Panc1 (cell line): Measurements from ENCODE around the gene ADAMTS10. TPM values are rescaled to one million over a fixed set of nuclear protein-coding genes. Genes with fewer than 3 reads are reported as not detected.

Experiments used
- ATAC-seq: fragments of 200-7000 bp; cut with Tn5 transposase; 2 replicates; pipeline ENCODE4 v1.9.1; 2020; ENCODE audit warnings: mild to moderate bottlenecking, moderate library complexity
- BruUV-seq: library from RNA; stranded (reverse); fragments of 400-500 nt; replicated peaks from 2 replicates; lab custom pipeline; 2021; lab: Mats Ljungman, UMichigan
- CTCF ChIA-PET: fragments of 300-600 bp; sonication (Branson Sonifier 250); formaldehyde crosslinking; loops from one replicate; lab custom pipeline; 2022; ENCODE audit warnings: antibody characterized with exemption; lab: Charles Lee
- POLR2A ChIA-PET: fragments of 300-600 bp; sonication (Branson Sonifier 250); formaldehyde crosslinking; loops from one replicate; lab custom pipeline; 2022; ENCODE audit warnings: antibody characterized with exemption; lab: Charles Lee
- DNase-seq: peaks from one replicate; pipeline ENCODE4 v3.0.0-alpha.2; 2010; ENCODE audit warnings: low read depth, low spot score
- H3K27ac ChIP-seq: 2 replicates; pipeline ENCODE4 v1.5.1; 2011; ENCODE audit warnings: mild to moderate bottlenecking, low read length, inconsistent platforms
- H3K27me3 ChIP-seq: fragments of 200-500 bp; sonication (Bioruptor generic); 2 replicates; pipeline ENCODE4 v1.6.0; 2014; ENCODE audit warnings: low read length, inconsistent platforms; ENCODE audit not compliant: control insufficient read depth, insufficient read depth
- H3K36me3 ChIP-seq: fragments of 200-500 bp; sonication (Bioruptor generic); 2 replicates; pipeline ENCODE4 v1.5.1; 2014; ENCODE audit warnings: inconsistent platforms, mild to moderate bottlenecking, low read length, moderate library complexity; ENCODE audit not compliant: control insufficient read depth, insufficient read depth
- H3K4me1 ChIP-seq: 2 replicates; pipeline ENCODE4 v1.5.1; 2011; ENCODE audit warnings: inconsistent platforms, mild to moderate bottlenecking, low read length, moderate library complexity; ENCODE audit not compliant: control insufficient read depth, insufficient read depth
- H3K4me3 ChIP-seq, 2 experiments: 2 replicates each; pipeline ENCODE4 v1.5.1; 2011 to 2012; ENCODE audit warnings: low read depth in 2 of 2, low read length in 2 of 2, mild to moderate bottlenecking in 2 of 2, inconsistent platforms in 1 of 2, moderate library complexity in 1 of 2
- H3K9me3 ChIP-seq: fragments of 200-500 bp; sonication (Bioruptor generic); 2 replicates; pipeline ENCODE4 v1.5.1; 2014; ENCODE audit warnings: low read depth, mild to moderate bottlenecking, inconsistent platforms, low read length, moderate library complexity; ENCODE audit not compliant: control insufficient read depth, insufficient read depth
- POLR2AphosphoS5 ChIP-seq: IDR thresholded peaks from 2 replicates; pipeline ENCODE4 v1.6.1; 2012; ENCODE audit warnings: mild to moderate bottlenecking, low read depth, low read length, moderate library complexity
- SIN3A ChIP-seq: IDR thresholded peaks from 2 replicates; pipeline ENCODE4 v1.6.1; 2012; ENCODE audit warnings: low read depth, mild to moderate bottlenecking, low read length, moderate library complexity, borderline replicate concordance; ENCODE audit not compliant: insufficient read depth
- TCF7L2 ChIP-seq: IDR thresholded peaks from 2 replicates; pipeline ENCODE4 v1.6.1; 2011; ENCODE audit warnings: mild to moderate bottlenecking, low read depth, low read length, inconsistent platforms
- in situ Hi-C: cut with HindIII; loops from 2 replicates; pipeline ENCODE4 v1.10.0; 2016; ENCODE audit warnings: low sequenced_read_pairs, low pct_unique_long_range_greater_than_20kb
- intact Hi-C: fragments of 100-400 bp; cut with micrococcal nuclease; formaldehyde crosslinking; loops from one replicate; pipeline ENCODE4 v1.10.0; 2022; ENCODE audit not compliant: unreplicated experiment
- total RNA-seq: library from RNA; stranded (reverse); gene quantifications from one replicate; pipeline ENCODE4 v1.2.1, GENCODE V29; 2021; ENCODE audit not compliant: unreplicated experiment
- TF ChIP-seq, protein P1 (sequence below), 2 experiments: IDR thresholded peaks; 2 replicates each; pipeline ENCODE4 v1.6.1; 2011 to 2012; ENCODE audit warnings: low read depth in 2 of 2, control low read depth in 1 of 2, low read length in 1 of 2, mild to moderate bottlenecking in 1 of 2, moderate library complexity in 1 of 2; ENCODE audit not compliant: insufficient read depth in 1 of 2
- TF ChIP-seq, protein P2 (sequence below): fragments of 450-650 bp; IDR thresholded peaks from 2 replicates; pipeline ENCODE4 v1.5.1; 2017; ENCODE audit warnings: mild to moderate bottlenecking

The ADAMTS10 gene
- total RNA-seq, 1 experiment from 2014 or later = 10.0 TPM

DNA sequence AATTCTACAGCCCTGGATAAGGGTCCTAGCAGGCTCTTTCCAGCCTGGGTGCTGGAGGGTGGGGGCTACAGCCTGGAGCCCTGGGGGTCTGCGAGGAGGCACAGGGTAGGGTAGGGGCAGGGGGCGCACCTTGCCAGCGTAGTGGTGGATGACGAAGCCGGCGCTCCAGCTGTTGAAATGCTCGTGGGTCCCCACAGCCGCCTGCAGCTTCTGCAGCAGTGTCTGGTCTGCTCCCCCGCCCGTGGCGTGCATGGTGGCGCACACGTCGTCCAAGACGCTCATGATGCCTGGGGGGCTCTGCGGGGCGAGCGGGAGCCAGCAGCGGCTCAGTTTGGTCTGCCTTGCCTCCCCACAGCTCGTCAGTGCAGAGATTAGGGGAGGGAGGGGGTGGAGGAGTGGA is 66.3 kb downstream of the ADAMTS10 start:
- intact Hi-C loops (no loop called here), in situ Hi-C loops (no loop called here)
- Histone ChIP-seq H3K9me3 (no peaks in the 10 kb centered on the region), H3K4me1 (no peaks in the 10 kb centered on the region), H3K36me3 (no peaks in the 10 kb centered on the region), H3K27ac (no peak overlapping the region), H3K4me3 (no peak overlapping the region), H3K27me3 (no peaks in the 10 kb centered on the region)
- CTCF ChIA-PET = no interaction called here
- TF ChIP-seq, protein P1, sequence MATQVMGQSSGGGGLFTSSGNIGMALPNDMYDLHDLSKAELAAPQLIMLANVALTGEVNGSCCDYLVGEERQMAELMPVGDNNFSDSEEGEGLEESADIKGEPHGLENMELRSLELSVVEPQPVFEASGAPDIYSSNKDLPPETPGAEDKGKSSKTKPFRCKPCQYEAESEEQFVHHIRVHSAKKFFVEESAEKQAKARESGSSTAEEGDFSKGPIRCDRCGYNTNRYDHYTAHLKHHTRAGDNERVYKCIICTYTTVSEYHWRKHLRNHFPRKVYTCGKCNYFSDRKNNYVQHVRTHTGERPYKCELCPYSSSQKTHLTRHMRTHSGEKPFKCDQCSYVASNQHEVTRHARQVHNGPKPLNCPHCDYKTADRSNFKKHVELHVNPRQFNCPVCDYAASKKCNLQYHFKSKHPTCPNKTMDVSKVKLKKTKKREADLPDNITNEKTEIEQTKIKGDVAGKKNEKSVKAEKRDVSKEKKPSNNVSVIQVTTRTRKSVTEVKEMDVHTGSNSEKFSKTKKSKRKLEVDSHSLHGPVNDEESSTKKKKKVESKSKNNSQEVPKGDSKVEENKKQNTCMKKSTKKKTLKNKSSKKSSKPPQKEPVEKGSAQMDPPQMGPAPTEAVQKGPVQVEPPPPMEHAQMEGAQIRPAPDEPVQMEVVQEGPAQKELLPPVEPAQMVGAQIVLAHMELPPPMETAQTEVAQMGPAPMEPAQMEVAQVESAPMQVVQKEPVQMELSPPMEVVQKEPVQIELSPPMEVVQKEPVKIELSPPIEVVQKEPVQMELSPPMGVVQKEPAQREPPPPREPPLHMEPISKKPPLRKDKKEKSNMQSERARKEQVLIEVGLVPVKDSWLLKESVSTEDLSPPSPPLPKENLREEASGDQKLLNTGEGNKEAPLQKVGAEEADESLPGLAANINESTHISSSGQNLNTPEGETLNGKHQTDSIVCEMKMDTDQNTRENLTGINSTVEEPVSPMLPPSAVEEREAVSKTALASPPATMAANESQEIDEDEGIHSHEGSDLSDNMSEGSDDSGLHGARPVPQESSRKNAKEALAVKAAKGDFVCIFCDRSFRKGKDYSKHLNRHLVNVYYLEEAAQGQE (IDR thresholded peaks at IDR 0.05; ENCODE audit: insufficient read depth in 1 of 2, low read depth in 2 of 2, low read length in 1 of 2) = no peak
- TF ChIP-seq, protein P2, sequence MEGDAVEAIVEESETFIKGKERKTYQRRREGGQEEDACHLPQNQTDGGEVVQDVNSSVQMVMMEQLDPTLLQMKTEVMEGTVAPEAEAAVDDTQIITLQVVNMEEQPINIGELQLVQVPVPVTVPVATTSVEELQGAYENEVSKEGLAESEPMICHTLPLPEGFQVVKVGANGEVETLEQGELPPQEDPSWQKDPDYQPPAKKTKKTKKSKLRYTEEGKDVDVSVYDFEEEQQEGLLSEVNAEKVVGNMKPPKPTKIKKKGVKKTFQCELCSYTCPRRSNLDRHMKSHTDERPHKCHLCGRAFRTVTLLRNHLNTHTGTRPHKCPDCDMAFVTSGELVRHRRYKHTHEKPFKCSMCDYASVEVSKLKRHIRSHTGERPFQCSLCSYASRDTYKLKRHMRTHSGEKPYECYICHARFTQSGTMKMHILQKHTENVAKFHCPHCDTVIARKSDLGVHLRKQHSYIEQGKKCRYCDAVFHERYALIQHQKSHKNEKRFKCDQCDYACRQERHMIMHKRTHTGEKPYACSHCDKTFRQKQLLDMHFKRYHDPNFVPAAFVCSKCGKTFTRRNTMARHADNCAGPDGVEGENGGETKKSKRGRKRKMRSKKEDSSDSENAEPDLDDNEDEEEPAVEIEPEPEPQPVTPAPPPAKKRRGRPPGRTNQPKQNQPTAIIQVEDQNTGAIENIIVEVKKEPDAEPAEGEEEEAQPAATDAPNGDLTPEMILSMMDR = no peak
- TF ChIP-seq SIN3A (no peak), TCF7L2 (no peak), POLR2AphosphoS5 (no peak)
- POLR2A ChIA-PET = no interaction called here
- no TSS peak for BruUV-seq
- no peak for DNase-seq
- no peak for ATAC-seq

DNA sequence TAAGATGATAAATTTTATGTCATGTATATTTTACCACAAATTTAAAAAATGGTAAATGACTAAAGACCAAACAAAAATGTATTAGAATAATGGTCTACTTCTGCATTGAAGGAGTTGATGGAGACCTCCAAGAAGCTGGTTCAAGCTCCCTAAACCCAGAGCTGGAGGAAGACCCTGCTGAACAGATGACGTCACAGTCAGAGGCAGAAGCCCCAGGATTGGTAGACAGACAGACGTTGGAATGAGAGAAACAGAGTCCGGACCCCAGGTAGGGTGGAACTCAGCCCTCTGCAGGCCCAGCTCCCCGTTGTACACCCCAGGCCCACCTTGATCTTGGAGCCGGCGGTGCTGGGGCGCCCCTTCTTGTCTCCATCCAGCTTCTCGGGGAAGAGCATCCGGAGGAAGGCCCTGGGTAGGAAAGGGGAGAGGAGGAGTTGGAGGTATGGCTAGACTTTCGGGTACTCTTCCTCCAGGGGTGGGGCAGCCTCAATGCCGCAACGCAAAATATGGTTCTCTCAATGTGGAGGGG is 70.8 kb downstream of the ADAMTS10 start:
- Histone ChIP-seq H3K4me3 (no peak overlapping the region), H3K9me3 (no peaks in the 10 kb centered on the region), H3K36me3 (no peaks in the 10 kb centered on the region), H3K4me1 (no peaks in the 10 kb centered on the region), H3K27me3 (no peaks in the 10 kb centered on the region), H3K27ac (no peak overlapping the region)
- POLR2A ChIA-PET = no interaction called here
- no peak for TF ChIP-seq SIN3A
- TF ChIP-seq, protein P1 (IDR thresholded peaks at IDR 0.05; ENCODE audit: insufficient read depth in 1 of 2, low read depth in 2 of 2, low read length in 1 of 2) = no peak
- no peak for TF ChIP-seq POLR2AphosphoS5
- TF ChIP-seq TCF7L2 = no peak
- TF ChIP-seq, protein P2 = no peak
- ATAC-seq (no peak), DNase-seq (no peak)
- no TSS peak for BruUV-seq
- CTCF ChIA-PET = no interaction called here
- in situ Hi-C loops (no loop called here), intact Hi-C loops (no loop called here)
